ENCODE data around the gene SYNGR2.

DNA sequence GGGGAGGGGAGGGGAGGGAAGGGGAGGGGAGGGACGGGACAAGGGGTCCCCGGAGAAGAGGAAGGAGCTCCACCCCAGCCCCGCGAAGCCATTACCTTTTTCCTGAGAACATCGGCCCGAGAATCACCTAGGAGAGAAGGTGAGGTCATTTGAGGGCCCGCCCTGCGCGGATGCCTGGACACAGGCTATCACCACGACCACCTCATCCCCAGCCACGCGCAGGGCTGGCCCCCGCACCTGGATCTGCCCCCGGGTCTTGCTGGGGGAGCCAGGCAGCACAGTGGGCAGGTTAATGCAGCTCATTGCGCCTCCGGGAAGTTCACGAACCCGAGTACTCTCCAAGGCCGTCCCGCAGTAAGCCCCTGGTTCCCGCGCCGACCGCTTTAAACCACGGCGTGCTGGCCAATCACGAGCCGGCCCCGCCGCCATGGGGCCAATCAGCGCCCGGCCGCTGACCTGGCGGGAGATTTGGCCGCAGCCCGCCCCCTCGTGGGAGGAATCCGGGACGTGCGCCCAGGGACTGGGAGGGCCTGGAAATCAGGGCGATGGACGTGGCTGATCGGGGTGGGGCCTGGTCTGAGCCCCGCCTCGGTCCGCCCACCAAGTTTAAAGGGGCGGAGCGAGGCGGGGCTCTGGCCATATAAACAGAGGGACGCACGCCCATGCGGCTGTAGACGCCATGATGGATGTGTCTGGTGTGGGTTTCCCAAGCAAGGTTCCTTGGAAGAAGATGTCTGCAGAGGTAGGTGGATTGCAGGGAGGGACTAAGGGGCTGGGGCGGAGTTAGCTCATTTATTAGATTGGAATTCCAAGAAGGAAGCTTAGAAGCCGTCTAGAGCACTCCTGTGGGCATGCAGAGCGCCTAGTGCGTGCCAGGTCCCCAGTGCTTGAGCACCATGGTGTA lies 18.6 kb downstream of the SYNGR2 start, which contains the start of the genes AFMID and TK1:
- TF ChIP-seq CTCF (IDR thresholded peaks at IDR 0.05; ENCODE audit: borderline replicate concordance, extremely low read depth, low read length, poor library complexity, severe bottlenecking), result peak; percentile 55
- no peak for TF ChIP-seq EZH2 (IDR thresholded peaks at IDR 0.05; ENCODE audit: borderline replicate concordance, low read depth, low read length, severe bottlenecking)
